ENCODE results near the gene TBL1XR1.

DNA sequence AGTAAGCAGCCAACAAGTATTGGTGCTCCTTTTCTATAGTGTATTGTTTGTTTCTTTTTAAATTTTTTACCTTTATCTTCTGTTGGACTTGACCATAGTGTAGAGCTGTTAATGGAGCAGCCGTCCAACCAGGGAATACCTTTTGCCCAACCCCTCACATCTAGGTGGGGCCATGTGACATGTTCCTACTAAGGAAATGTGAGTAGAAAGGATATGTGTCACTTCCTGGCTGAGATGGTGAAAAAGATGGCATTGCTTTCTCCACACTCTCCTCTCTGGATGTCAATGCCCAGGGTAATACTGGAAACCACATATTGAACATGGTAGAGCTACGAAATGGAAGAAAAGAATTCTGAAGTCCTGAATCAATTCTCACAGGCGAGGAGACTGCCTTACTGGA is 218.8 kb downstream of the TBL1XR1 start:
- TF ChIP-seq, protein P1, sequence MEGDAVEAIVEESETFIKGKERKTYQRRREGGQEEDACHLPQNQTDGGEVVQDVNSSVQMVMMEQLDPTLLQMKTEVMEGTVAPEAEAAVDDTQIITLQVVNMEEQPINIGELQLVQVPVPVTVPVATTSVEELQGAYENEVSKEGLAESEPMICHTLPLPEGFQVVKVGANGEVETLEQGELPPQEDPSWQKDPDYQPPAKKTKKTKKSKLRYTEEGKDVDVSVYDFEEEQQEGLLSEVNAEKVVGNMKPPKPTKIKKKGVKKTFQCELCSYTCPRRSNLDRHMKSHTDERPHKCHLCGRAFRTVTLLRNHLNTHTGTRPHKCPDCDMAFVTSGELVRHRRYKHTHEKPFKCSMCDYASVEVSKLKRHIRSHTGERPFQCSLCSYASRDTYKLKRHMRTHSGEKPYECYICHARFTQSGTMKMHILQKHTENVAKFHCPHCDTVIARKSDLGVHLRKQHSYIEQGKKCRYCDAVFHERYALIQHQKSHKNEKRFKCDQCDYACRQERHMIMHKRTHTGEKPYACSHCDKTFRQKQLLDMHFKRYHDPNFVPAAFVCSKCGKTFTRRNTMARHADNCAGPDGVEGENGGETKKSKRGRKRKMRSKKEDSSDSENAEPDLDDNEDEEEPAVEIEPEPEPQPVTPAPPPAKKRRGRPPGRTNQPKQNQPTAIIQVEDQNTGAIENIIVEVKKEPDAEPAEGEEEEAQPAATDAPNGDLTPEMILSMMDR (conservative IDR thresholded peaks at IDR 0.05; ENCODE audit: low read depth, low read length) = no peak
- no peak for TF ChIP-seq EZH2 (IDR thresholded peaks at IDR 0.05; ENCODE audit: borderline replicate concordance, low read depth, low read length, poor library complexity, severe bottlenecking)
